GM18858 (cell line): Measurements from ENCODE around the gene LRRC19.

ENCODE experiments used
- ATAC-seq: cut with Tn5 transposase; IDR thresholded peaks from one replicate; pipeline ENCODE4 v1.9.1; 2021; ENCODE audit not compliant: unreplicated experiment

Gene LRRC19, protein sequence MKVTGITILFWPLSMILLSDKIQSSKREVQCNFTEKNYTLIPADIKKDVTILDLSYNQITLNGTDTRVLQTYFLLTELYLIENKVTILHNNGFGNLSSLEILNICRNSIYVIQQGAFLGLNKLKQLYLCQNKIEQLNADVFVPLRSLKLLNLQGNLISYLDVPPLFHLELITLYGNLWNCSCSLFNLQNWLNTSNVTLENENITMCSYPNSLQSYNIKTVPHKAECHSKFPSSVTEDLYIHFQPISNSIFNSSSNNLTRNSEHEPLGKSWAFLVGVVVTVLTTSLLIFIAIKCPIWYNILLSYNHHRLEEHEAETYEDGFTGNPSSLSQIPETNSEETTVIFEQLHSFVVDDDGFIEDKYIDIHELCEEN

GRCh38 chr9:27005491-27005890 is at the start of gene LRRC19:
TSS of gene LRRC19 (minus strand) at chr9:27005672. CDS start at chr9:26999694, 5,978 bp downstream.
- ATAC-seq, result no peak

DNA sequence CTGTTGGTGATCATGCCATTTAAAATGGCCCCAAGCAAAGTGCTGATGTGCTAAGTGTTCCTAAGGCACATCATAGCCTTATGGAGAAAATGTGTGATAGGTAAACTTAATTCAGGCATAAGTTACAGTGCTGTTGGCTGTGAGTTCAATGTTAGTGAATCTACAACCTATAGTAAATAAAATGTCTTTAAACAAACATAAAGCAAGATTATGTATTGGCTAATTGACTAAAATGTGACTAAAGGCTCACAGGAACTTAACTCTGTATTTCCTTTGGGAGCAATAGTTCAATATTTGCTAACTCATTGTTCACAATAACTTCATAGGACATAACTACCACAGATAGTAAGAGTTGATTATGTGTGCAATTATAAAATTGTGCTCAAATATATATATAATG is 49.4 kb upstream of the LRRC19 start:
- ATAC-seq, result no peak

GRCh38 chr9:27054125-27054524 is 48.7 kb upstream of the LRRC19 start:
- ATAC-seq, result no peak

GRCh38 chr9:27053369-27054022 is 48.0 kb upstream of the LRRC19 start:
- ATAC-seq, result no peak

DNA sequence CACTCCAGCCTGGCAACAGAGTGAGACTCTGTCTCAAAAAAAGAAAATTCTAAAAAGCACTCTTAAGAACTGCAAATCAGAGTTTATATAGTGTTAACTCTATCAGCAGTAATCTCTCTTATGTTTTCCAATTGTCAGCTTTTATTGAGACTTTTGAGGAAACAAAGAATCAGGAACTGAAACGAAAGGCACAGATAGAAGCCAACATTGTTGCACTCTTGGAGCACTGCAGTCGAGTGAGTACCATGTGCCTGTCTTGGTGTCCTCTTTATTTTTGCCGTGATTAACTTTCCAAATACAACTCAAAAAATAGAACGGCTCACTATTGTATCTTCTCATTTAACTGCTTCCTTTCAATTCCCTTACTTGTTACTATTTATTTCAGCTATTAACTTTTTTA is 41.7 kb upstream of the LRRC19 start:
- ATAC-seq, result no peak

- ATAC-seq, result no peak
Observed at GRCh38 chr9:27043176-27043575, 37.7 kb upstream of the LRRC19 start.

DNA sequence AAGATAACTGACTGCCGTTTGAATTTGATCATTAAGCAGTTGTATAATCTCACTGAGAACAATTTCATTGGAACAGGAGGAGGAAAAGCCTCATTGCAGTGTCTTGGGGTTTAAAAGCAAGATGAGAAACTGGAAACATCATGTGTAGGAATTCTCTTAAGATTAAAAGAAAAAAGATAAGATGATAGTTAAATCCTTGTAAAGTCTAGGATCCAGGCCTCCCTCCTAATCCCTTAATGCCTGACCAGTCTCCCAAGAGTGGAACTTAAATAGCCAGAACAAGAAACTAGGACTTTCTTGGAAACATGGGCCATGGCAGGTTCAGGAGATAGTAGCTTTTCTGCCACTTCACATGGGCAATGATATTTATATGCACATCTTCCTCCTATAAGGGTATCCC is 37.0 kb upstream of the LRRC19 start:
- no peak for ATAC-seq

GRCh38 chr9:27041746-27042145 is 36.3 kb upstream of the LRRC19 start:
- ATAC-seq, result no peak

GRCh38 chr9:27037499-27037898 is 32.0 kb upstream of the LRRC19 start:
- ATAC-seq, result no peak

DNA sequence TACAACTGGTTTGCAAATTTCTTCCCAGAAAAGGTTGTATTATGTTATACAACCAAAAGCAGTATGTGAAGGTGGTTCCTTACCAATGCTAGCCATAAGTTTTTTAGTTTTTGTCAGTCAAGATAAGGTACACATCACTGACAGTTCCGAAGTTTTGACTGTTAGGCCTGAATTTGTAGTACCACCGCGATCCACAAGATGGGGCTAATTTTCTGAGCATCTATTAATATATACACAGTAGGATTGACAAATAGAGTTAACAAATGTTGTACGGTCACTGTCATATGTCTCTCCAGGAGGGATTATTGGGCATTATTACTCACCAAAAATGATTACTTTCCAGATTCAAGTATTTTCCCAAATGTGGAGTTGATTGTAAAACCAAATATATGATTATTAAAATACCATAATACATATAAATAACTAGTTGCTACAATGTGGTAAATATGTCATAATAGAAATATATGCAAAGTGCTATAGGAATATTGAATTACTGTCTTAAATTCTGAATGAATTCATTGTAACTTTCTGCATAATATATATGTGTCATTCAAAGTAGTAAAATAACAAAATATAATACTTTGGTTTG is 28.4 kb upstream of the LRRC19 start:
- peak; percentile 82 for ATAC-seq

DNA sequence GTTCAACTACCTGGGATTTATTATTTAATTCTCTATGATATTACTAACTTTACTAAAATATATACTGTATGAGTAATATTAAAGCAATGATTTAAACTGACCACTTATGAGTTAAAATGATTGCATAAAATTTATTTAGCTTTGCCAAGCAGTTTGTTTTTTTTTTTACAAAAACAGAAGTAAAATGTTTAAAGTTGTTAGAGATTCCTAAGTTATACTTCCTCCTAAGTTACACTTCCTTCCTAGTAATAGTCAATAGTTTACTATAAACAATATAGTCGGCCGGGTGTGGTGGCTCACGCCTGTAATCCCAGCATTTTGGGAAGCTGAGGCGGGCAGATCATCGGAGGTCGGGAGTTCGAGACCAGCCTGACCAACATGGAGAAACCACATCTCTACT is 23.7 kb upstream of the LRRC19 start:
- no peak for ATAC-seq

GRCh38 chr9:27022920-27023319 is 17.4 kb upstream of the LRRC19 start:
- no peak for ATAC-seq

DNA sequence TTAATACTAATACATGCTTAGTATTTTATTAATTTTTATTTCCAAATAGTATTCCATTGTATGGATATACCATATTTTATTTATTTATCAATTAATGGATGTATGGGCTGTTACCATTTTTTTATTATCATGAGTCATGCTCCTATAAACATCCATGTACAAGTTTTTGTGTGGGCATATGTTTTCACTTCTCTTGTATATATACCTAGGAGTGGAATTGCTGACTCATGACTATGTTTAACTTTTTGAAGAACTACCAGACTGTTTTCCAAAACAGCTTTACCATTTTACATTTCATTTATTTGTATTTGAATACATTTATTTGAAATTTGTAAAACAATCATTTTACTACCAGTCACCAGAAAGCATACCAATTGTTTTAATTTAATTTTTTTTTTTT is 14.1 kb upstream of the LRRC19 start:
- ATAC-seq, result no peak

DNA sequence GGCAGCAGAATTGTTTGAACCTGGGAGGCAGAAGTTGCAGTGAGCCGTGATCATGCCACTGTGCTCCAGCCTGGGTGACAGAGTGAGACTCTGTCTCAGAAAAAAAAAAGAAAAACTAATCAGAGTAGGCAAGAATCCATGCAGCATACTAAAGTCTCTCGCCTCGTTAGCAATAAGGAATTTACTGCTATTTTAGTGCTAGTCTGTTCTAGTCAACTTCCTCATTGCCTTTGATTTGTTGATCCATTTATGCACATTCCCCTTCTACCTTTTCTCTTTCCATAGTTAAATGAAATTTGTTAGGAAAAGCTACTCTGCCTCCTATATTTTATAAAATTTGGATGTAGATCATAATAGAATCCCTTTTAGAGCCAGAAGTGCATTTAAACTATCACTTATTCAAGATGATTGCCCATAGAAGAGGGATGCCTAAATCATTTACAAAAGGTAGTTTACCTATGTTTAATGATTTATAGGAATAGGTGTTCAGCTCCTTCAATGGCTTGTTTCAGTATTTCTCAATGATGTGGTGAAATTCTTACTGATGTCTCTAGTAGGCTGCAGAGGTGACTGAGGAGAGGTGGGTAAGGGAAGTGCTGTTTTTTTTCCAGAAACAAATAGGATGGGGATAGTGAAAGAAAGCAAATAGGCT is 1.9 kb downstream of the LRRC19 start:
- ATAC-seq, result no peak

DNA sequence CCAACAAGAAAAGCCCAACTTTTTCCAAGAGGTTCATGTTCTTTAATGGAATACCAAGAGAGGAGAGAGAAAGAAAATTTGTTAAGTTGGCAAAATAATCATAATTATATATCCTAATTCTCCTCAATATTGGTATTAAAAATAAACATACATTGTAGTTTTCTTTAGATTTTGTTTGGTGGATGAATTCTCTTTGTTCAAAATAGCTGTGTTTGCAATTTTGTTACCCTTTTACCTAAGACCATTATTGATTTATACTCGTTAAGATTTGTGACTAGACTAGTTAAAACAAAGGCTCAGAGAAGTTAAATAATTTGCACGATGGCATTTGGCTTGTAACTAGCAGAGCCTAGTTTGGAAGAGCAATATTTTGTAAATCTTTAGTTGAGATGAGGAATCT is 9.7 kb downstream of the LRRC19 start:
- ATAC-seq, result no peak

- peak; percentile 67 for ATAC-seq
Observed at GRCh38 chr9:26983340-26983739, 22.1 kb downstream of the LRRC19 start.

DNA sequence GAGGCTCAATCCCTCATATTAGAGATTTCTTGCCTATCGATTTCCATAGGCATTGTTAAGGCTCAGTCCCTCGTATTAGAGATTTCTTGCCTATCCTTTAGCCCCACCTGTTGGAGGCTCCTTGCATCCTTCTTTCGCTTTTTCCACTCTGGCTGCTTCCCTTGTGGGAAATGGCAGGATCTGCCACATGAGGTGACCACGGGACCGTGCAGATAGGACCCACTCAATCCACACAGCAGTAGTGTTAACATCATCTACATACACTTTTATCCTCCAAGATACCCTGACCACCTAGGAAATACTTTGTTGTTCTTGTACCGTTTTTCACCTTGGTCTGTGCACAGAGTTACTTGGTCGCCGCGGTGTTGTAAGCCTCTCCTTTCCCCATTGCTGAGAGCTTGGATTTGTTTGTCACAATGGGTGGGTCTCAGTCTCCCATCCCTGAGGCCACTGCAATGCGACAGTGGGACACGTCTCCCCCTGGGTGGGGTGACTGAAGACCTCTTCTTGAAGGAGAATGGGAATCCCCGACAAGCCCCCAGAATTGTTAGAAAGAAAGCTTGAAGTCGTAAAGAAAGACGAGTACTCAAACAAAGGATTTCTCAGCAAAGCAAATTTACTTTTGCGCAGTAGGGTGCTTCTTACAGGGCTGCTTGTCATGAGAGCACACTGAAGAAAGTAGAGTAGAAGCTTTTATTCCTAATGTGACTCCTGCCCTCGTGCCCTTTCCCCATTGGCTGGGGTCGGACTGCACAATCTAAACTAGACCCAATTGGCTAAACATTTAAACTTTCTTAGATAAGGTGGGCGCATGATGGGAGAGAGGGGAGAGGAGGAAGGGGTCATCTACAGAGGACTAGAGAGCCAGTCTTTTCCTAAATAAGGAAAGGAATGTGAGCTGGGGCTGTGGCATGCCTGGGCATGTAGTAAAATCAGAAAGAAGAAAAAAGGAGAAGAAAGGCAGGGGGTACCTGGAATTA is 29.5 kb downstream of the LRRC19 start:
- ATAC-seq, result no peak

GRCh38 chr9:26974927-26975326 is 30.5 kb downstream of the LRRC19 start:
- no peak for ATAC-seq

DNA sequence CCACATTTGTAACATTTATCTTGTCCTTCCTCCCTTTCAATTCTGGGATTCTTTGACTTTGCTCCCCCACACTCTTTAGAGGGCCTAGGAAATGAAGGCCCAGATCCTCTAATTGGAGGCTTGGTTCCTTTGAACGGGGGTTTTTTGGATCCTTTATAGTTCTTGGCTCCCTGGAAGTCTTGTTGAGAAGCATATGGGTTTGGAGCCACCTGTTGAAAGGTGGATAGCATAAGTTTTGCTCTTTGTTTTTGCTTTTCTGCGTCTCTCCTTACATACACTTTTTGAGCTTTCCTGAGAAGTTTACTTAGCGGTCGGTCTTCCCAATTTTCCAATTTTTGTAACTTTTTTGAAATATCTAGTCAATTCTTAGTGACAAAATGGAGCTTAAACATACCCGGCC is 31.5 kb downstream of the LRRC19 start:
- no peak for ATAC-seq

- ATAC-seq, result no peak
Observed at GRCh38 chr9:26971721-26972120, 33.8 kb downstream of the LRRC19 start.

DNA sequence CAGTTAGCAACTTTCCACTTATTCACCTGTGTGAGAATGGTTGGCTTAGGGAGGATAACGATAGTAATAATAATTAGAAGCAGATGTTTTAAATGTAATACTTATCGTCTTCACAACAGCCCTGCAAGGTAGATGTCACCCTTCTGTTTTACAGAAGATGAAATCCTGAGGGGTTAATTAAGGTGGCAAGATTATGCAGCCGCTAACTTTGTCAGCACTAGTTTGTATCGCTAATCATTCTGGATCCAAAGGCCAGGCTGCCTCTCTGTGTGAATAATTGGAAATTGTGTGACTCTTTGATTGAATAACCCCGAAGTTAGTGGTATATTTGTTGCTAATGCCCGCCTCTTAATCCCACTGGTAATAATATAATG is 48.6 kb downstream of the LRRC19 start:
- ATAC-seq, result no peak
